Hepatocyte (in vitro differentiated cells): Measurements from ENCODE around the gene FAF2.

Source experiments
- EZH2 ChIP-seq: fragments of 200-600 bp; sonication (generic); IDR thresholded peaks from 2 replicates; pipeline ENCODE4 v1.6.1; 2016; ENCODE audit warnings: antibody characterized with exemption, mild to moderate bottlenecking, borderline replicate concordance
- TF ChIP-seq, protein P1 (sequence below): fragments of 200-600 bp; sonication (generic); IDR thresholded peaks from 2 replicates; pipeline ENCODE4 v1.5.1; 2016; ENCODE audit warnings: antibody characterized with exemption, mild to moderate bottlenecking; ENCODE audit not compliant: poor library complexity

DNA sequence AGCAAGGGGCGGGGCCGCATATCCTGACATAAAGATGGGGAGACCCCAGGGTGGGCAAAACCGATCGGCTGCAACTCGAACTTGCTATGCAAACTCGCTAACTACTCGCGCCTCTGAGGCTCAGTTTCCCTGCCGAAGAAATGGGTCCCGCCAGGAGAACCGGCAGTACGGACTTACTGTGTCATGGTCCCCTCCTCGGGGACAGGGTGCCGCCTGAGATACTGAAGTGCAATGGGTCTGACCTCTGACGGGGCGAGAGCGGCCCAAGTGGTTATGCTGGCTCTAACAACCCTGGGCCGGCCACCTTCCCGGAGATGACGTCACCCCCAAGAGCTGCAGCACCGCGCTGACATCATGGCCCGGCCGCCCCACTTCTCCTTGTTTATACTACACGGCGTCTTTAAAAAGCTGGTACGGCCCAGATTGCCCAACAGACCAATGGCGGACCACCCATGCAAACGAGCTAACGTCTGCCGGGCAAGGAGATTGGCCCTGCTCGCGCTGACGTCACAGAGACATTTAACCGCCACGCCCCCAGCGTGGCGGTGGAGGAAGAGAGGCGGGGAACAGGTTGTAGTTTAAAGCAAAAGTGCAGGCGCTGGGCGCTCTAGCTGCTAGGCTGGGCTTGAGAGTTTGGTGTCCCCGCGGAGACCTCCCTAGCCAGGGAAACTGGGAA is 89.5 kb downstream of the FAF2 start:
- TF ChIP-seq, protein P1, sequence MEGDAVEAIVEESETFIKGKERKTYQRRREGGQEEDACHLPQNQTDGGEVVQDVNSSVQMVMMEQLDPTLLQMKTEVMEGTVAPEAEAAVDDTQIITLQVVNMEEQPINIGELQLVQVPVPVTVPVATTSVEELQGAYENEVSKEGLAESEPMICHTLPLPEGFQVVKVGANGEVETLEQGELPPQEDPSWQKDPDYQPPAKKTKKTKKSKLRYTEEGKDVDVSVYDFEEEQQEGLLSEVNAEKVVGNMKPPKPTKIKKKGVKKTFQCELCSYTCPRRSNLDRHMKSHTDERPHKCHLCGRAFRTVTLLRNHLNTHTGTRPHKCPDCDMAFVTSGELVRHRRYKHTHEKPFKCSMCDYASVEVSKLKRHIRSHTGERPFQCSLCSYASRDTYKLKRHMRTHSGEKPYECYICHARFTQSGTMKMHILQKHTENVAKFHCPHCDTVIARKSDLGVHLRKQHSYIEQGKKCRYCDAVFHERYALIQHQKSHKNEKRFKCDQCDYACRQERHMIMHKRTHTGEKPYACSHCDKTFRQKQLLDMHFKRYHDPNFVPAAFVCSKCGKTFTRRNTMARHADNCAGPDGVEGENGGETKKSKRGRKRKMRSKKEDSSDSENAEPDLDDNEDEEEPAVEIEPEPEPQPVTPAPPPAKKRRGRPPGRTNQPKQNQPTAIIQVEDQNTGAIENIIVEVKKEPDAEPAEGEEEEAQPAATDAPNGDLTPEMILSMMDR = no peak
- TF ChIP-seq EZH2 = no peak
